GM19455 (cell line): Measurements from ENCODE around the gene NUDT6.
"Not testable (repeated sequence)": the region's sequence is repeated elsewhere in the genome, so short reads cannot be mapped to it uniquely, and the experiment has no call there.

ENCODE experiments used
- ATAC-seq: cut with Tn5 transposase; IDR thresholded peaks from one replicate; pipeline ENCODE4 v1.9.1; 2021; ENCODE audit not compliant: unreplicated experiment

Gene NUDT6

GRCh38 chr4:122879001-122879400, 43.4 kb downstream of the NUDT6 start:
- no peak for ATAC-seq

GRCh38 chr4:122876456-122876855, 45.9 kb downstream of the NUDT6 start:
- ATAC-seq: no peak

DNA sequence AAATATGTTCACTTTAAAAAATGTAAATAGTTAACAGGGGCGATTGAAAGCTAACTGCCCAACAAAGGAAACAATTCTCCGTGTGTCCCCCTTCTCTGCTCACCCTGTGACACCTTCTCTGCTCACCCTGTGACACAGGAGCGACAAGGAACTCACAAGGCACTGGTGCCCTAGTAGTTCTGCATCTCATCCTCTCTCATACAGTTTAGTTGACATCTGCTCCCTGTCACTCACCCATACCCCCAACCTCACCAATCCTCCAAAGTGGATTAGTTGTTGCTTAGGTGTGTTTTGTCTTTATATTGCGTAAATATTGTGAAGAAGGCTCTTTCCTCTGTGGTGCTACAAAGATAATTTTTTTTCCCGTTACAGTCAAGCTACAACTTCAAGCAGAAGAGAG, 46.4 kb downstream of the NUDT6 start:
- ATAC-seq: no peak

GRCh38 chr4:122873821-122874593, 48.4 kb downstream of the NUDT6 start:
- no peak for ATAC-seq

DNA sequence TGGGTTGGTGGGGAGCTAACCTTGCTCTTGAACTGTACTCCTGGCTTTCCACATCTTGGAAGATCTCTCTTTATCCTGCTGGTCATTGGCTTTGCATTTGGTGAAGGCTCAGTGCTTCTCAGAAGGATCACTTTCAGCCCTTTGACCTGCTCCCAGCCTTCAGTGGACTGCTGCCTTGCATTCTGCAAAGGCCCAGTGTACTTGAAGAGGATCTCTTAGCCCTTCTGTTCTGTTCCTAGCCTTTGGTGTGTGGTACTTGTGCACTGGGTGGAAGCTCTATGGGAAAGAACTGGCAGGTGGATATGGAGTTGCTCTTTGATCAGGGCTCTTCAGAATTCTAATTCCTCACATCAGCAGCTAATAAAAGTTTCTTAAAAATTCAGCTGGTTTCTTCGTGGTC, 49.3 kb downstream of the NUDT6 start:
- ATAC-seq: no peak

- not testable (repeated sequence) for ATAC-seq
Measured at GRCh38 chr4:122868235-122868634, 54.2 kb downstream of the NUDT6 start.

- no peak for ATAC-seq
Measured at GRCh38 chr4:122865425-122865824, 57.0 kb downstream of the NUDT6 start.

- no peak for ATAC-seq
Measured at GRCh38 chr4:122863639-122864038, 58.8 kb downstream of the NUDT6 start.

- ATAC-seq: no peak
Measured at GRCh38 chr4:122861172-122861943, 61.0 kb downstream of the NUDT6 start.

- ATAC-seq: no peak
Measured at GRCh38 chr4:122858705-122859104, 63.7 kb downstream of the NUDT6 start.

DNA sequence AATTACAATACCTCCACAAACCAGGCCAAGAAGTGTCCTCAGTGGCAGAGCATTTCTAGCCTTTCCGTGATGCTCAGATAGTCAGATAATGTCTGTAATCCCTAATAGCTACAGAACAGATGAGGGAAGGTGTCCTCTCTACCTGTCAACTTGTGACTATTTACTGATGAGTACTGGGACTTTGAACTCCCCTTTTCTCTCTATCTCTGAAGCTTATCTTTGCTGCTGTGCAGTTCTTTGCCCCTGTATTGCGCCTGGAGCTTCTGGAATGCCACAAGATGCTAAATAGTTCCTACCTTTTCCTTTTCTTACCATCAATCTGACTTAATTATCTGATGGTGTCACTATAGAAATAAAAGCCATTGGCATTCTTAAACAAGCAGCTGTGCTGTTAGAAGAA, 65.2 kb downstream of the NUDT6 start:
- no peak for ATAC-seq

GRCh38 chr4:122855353-122855890, 67.0 kb downstream of the NUDT6 start:
- ATAC-seq: no peak

DNA sequence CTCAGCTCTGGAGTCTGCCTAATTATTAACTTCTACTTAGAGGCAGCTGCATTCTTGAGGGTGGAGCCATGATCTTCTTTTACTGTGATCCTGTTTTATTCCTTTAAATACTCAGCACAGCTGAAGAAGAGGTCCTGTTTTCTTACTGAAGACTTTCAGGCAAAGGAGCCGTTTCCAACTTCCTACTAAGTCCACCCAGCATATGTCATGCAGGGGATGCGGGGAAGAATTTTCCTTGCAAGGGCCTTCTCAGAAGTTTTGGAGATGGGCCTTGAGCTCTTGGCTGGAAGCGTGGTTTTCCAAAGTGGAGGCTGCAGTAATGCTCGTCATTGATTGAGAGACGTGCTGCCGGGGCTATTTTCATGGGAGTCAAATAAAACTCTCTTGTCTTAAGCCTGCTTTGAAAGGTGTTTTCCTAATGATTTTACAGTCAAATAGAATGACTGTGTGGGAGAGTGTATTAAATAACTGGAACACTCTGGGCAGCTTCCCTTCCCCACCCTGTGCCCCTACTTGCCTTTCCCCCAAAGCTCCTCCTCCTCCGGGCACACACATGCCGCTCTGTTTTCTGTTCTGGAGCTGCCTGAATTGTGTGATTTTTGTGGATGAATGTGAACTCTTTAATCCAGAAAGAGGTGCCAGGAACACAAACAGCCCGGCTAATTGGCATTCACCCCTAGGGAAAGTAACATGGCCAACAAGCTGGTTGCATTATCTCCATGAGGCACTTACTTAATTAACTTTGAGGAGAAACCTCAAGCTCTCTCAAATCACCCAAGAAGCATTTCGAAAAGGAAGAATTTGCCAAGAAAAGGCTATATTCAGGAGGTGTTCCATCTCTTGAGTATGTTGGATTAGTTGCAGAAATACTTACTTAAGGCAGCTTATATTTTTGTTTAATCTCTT, 67.7 kb downstream of the NUDT6 start:
- no peak for ATAC-seq

GRCh38 chr4:122851568-122851967, 70.8 kb downstream of the NUDT6 start:
- no peak for ATAC-seq

- ATAC-seq: not testable (repeated sequence)
Measured at GRCh38 chr4:122849789-122850188, 72.6 kb downstream of the NUDT6 start.

GRCh38 chr4:122847931-122848330, 74.5 kb downstream of the NUDT6 start:
- no peak for ATAC-seq

DNA sequence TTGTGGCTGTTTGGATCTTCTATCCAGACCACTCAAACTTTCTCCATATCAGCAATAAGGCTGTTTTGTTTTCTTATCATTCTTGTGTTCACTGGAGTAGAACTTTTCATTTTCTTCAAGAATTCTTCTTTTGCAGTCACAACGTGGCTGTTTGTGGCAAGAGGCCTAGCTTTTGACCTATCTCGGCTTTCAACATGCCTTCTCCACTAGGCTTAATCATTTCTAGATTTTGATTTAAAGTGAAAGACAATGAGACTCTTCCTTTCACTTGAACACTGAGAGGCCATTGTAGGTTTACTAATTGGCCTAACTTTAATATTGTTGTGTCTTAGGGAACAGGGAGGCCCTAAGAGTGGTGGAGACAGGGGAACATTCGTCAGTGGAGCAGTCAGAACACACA, 76.6 kb downstream of the NUDT6 start:
- no peak for ATAC-seq

DNA sequence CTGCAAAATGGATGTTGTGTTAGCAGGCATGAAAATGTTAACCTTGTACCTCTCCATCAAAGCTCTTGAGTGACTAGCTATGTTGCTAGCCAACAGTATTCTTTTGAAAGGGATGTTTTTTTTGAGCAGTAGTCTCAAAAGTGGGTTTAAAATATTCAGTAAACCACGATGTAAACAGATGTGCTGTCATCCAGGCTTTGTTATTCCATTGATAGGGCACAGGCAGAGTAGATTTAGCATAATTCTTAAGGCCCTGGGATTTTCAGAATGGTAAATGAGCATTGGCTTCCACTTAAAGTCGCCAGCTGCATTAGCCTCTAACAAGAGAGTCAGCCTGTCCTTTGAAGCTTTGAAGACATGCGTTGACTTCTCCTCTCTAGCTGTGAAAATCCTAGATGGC, 77.3 kb downstream of the NUDT6 start:
- no peak for ATAC-seq

DNA sequence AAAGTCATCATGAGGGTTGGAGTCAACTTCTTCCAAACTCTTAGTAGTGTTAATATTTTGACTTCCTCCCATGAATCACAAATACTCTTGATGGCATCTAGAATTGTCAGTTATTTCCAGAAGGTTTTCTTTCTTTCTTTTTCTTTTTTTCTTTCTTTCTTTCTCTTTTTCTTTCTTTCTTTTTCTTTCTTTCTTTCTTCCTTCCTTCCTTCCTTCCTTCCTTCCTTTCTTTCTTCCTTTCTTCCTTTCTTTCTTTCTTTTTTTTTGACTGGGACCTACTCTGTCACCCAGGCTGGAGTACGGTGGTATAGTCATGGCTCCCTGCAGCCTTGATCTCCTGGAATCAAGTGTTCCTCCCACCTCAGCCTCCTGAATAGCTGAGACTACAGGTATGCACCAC, 78.0 kb downstream of the NUDT6 start:
- ATAC-seq: not testable (repeated sequence)

DNA sequence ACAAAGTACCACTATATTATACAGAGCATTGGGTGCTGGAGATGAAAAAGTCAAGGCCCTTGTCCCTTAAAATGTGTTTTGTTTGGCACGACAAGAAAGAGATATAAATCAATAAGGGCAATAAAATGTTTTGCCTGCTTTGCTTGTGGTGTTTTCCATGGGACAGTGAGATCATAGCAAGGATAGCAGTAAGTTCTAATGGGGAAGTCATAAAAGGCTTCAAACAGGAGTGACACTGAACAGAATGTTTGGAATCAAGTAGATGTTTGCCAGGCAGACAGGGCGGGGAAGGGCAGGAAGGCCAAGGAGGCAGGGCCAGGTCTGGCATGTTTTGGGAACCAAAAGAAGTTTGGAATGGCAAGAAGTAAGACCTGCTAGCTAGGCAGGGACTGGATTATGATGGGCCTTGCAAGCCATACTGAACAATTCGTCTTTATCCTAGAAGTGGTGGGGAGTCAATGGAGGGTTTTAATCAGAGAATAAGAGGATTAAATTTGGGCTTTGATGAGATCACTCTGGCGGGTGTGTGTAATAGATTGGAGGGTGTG, 79.3 kb downstream of the NUDT6 start:
- ATAC-seq: no peak
